A549 (cell line): ENCODE results near the gene PRSS37.

Experiments
- CEBPB ChIP-seq, 2 experiments: fragments of >200 bp in 1 of 2; sonication (Bioruptor Twin) in 1 of 2; formaldehyde crosslinking in 1 of 2; IDR thresholded peaks; 2 replicates each; pipeline ENCODE4 v1.6.1; 2012 to 2016
- CHD2 ChIP-seq: fragments of 150-350 bp; IDR thresholded peaks from 2 replicates; pipeline ENCODE4 v1.6.1; 2014; ENCODE audit warnings: low read length; ENCODE audit not compliant: partially characterized antibody
- CTCF ChIP-seq: fragments of >200 bp; sonication (Bioruptor Twin); formaldehyde crosslinking; IDR thresholded peaks from 3 replicates; pipeline ENCODE4 v1.5.1; 2016
- EP300 ChIP-seq, 2 experiments: fragments of >200 bp; sonication (Bioruptor Twin); formaldehyde crosslinking; IDR thresholded peaks; 2 replicates in 1 of 2; 3 replicates in 1 of 2; pipeline ENCODE4 v1.6.1; 2016 to 2017
- HOXA7 ChIP-seq: fragments of 250-450 bp; sonication (Bioruptor Pico); IDR thresholded peaks from 2 replicates; pipeline ENCODE4 v1.5.0; 2020; ENCODE audit warnings: mild to moderate bottlenecking, moderate library complexity
- REST ChIP-seq: fragments of 200-600 bp; sonication (generic); IDR thresholded peaks from 2 replicates; pipeline ENCODE4 v1.6.1; 2016; ENCODE audit warnings: antibody characterized with exemption, mild to moderate bottlenecking, moderate library complexity
- SMC3 ChIP-seq: fragments of >200 bp; sonication (Bioruptor Twin); formaldehyde crosslinking; IDR thresholded peaks from 3 replicates; pipeline ENCODE4 v1.6.1; 2018; ENCODE audit warnings: inconsistent platforms

- no peak for TF ChIP-seq CTCF
- no peak for TF ChIP-seq EP300 (IDR thresholded peaks at IDR 0.05)
- TF ChIP-seq CEBPB (IDR thresholded peaks at IDR 0.05): no peak
- no peak for TF ChIP-seq HOXA7 (CRISPR knock-in tag)
- no peak for TF ChIP-seq REST
- TF ChIP-seq CHD2: no peak
- no peak for TF ChIP-seq SMC3
Measured at GRCh38 chr7:141842904-141843303, 1.6 kb upstream of the PRSS37 start.
